Upper lobe of right lung (tissue), 1 donor: ENCODE results near the gene DSCAM. TPM values are rescaled to one million over a fixed set of nuclear protein-coding genes. Genes with fewer than 3 reads are reported as not detected.

Experiments
- ATAC-seq: fragments of 200-7000 bp; cut with Tn5 transposase; one replicate; pipeline ENCODE4 v1.9.1; 2020; ENCODE audit warnings: mild to moderate bottlenecking, moderate library complexity
- DNase-seq: peaks from one replicate; pipeline ENCODE4 v3.0.0-alpha.2; 2020
- H3K27ac ChIP-seq: fragments of 200-600 bp; one replicate; pipeline ENCODE4 v1.8.0; 2022
- H3K27me3 ChIP-seq: fragments of 200-600 bp; one replicate; pipeline ENCODE4 v1.8.0; 2022; ENCODE audit warnings: mild to moderate bottlenecking
- H3K36me3 ChIP-seq: fragments of 200-600 bp; one replicate; pipeline ENCODE4 v1.8.0; 2022
- H3K4me1 ChIP-seq: fragments of 200-600 bp; one replicate; pipeline ENCODE4 v1.8.0; 2022
- H3K4me3 ChIP-seq: fragments of 200-600 bp; one replicate; pipeline ENCODE4 v1.8.0; 2022; ENCODE audit warnings: mild to moderate bottlenecking
- H3K9me3 ChIP-seq: fragments of 200-600 bp; one replicate; pipeline ENCODE4 v1.8.0; 2022
- intact Hi-C: fragments of 100-400 bp; cut with DNase I; formaldehyde crosslinking; loops from one replicate; pipeline ENCODE4 v1.11.0; 2022
- total RNA-seq: library from RNA; stranded (reverse); fragmentation: NEBNext Ultra II Directional; extraction: Animal tissue kit (Norgen Biotek cat#: 25700); gene quantifications from one replicate; pipeline ENCODE4 v1.2.1, GENCODE V29; 2021
- TF ChIP-seq, protein P1 (sequence below): fragments of 200-600 bp; IDR thresholded peaks from one replicate; pipeline ENCODE4 v1.8.0; 2022; ENCODE audit warnings: antibody characterized with exemption
- donor health status: DM: no; HTN: yes; CAD: no; lungs with severe emphysema.

DSCAM gene
- total RNA-seq, 1 donor from 2014 or later = not detected

DNA sequence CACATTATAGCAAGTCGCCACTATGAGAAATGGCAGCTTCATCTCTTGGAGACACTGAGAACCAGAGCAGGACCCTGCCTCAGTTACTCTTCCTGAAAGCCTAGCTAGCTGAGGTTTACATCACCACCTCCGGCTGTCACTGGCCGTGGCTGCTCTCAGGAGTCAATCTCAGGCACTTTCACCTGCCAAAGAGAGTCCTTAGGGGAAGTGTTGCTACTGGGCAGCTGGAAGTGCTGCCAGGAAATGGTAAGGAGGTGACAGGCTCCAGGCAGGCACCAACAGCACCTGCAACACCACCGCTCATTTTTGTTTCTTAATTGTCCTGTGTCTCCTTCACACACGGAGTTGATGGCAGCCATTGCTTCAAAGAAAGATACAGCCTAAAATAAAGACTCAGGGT lies 92.5 kb downstream of the DSCAM start:
- ATAC-seq (peak; percentile 81), DNase-seq (no peak)
- Histone ChIP-seq H3K27me3 (no peaks in the 10 kb centered on the region), H3K36me3 (no peaks in the 10 kb centered on the region), H3K4me3 (no peak overlapping the region), H3K4me1 (no peaks in the 10 kb centered on the region), H3K27ac (no peak overlapping the region), H3K9me3 (no peaks in the 10 kb centered on the region)
- intact Hi-C loops = no loop called here
- TF ChIP-seq, protein P1, sequence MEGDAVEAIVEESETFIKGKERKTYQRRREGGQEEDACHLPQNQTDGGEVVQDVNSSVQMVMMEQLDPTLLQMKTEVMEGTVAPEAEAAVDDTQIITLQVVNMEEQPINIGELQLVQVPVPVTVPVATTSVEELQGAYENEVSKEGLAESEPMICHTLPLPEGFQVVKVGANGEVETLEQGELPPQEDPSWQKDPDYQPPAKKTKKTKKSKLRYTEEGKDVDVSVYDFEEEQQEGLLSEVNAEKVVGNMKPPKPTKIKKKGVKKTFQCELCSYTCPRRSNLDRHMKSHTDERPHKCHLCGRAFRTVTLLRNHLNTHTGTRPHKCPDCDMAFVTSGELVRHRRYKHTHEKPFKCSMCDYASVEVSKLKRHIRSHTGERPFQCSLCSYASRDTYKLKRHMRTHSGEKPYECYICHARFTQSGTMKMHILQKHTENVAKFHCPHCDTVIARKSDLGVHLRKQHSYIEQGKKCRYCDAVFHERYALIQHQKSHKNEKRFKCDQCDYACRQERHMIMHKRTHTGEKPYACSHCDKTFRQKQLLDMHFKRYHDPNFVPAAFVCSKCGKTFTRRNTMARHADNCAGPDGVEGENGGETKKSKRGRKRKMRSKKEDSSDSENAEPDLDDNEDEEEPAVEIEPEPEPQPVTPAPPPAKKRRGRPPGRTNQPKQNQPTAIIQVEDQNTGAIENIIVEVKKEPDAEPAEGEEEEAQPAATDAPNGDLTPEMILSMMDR = no peak

DNA sequence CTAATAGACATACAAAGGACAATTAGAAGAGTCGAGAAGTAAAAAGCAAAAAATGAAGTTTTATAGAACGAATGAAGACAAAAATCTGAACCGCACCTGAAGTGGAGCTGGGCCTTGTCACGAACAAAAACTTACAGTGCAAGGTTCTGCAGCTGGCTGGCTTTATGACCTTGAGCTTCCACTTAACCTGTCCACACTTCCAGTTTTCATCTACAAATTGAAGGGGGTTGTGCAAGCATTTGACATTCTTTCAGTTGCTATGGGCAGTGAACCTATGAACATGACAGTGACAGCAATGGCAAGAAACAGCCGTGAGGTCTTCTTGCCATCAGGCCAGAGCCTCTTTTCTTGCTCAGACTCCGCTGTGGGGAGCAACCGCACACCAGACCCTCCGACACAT lies 93.2 kb downstream of the DSCAM start:
- no peak overlapping the region for H3K4me3 ChIP-seq
- DNase-seq (no peak), ATAC-seq (no peak)
- no peaks in the 10 kb centered on the region for H3K36me3 ChIP-seq
- H3K27ac ChIP-seq = no peak overlapping the region
- H3K9me3 ChIP-seq = no peaks in the 10 kb centered on the region
- TF ChIP-seq, protein P1 = no peak
- no peaks in the 10 kb centered on the region for H3K27me3 ChIP-seq
- intact Hi-C loops = no loop called here
- H3K4me1 ChIP-seq = no peaks in the 10 kb centered on the region

DNA sequence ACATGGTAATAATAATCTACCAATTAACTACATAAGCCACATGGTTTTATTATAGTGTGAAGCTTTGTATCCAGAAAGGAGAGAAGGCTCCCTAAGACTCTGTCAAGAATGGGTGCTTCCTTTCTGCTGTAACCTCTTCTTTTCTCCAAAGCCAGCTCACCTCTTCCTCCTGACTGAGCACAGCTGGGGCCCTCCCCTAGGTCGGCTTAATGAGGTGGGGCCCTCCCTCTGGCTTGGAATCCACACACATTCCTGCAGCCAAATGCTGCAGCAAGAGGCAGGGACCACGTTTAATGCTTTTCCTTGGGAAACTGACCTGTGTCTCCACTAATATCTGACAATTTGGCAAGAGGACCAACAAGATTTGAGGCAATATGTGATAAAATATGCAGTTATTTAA lies 94.8 kb downstream of the DSCAM start:
- H3K4me1 ChIP-seq = no peaks in the 10 kb centered on the region
- H3K4me3 ChIP-seq = no peak overlapping the region
- DNase-seq = no peak
- TF ChIP-seq, protein P1 = no peak
- no peaks in the 10 kb centered on the region for H3K9me3 ChIP-seq
- ATAC-seq = no peak
- intact Hi-C loops = no loop called here
- H3K27me3 ChIP-seq = no peaks in the 10 kb centered on the region
- H3K36me3 ChIP-seq = no peaks in the 10 kb centered on the region
- no peak overlapping the region for H3K27ac ChIP-seq

DNA sequence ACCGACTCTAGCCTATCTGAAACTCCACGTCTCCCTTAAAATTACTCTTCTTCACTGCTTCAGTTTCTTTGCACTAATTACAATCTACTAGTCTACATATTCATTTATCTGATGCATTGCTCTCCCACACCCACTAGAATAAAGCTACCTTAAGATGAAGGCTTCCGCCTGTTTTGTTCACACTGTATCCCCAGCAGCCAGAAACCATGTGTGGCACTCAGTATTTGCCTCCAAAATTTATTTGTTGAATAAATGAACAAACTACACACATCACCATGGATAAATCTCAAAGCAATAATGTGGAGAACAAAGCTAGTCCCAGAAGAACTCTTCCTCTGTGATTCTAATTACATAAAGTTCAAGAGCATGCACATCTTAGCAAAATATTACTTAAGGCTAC lies 95.7 kb downstream of the DSCAM start:
- H3K27me3 ChIP-seq = no peaks in the 10 kb centered on the region
- no peak for ATAC-seq
- DNase-seq = no peak
- TF ChIP-seq, protein P1 = no peak
- no peaks in the 10 kb centered on the region for H3K36me3 ChIP-seq
- H3K27ac ChIP-seq = no peak overlapping the region
- no peak overlapping the region for H3K4me3 ChIP-seq
- no peaks in the 10 kb centered on the region for H3K4me1 ChIP-seq
- no peaks in the 10 kb centered on the region for H3K9me3 ChIP-seq
- intact Hi-C loops = no loop called here

DNA sequence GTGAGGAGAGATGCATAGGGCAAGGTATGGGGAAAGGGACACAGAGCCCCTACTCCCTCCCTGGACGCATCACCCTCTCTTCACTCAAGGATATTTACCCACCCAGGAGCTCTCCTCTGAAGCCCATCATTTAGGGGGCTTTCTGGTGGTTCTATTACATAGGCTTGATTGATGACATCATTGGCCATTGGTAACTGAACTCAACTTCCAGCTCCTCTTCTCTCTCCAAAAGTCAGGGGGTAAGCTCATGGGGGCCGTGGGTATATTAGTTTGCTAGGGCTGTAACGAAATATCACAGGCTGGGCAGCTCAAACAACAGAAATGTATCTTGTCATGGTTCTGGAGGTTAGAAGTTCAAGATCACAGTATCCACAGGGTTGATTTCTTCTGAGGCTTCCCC lies 110.8 kb downstream of the DSCAM start:
- H3K4me3 ChIP-seq = no peak overlapping the region
- H3K9me3 ChIP-seq = no peaks in the 10 kb centered on the region
- no peaks in the 10 kb centered on the region for H3K27me3 ChIP-seq
- no peaks in the 10 kb centered on the region for H3K4me1 ChIP-seq
- H3K36me3 ChIP-seq = no peaks in the 10 kb centered on the region
- no peak for DNase-seq
- intact Hi-C loops = no loop called here
- no peak for ATAC-seq
- no peak overlapping the region for H3K27ac ChIP-seq
- TF ChIP-seq, protein P1 = no peak

DNA sequence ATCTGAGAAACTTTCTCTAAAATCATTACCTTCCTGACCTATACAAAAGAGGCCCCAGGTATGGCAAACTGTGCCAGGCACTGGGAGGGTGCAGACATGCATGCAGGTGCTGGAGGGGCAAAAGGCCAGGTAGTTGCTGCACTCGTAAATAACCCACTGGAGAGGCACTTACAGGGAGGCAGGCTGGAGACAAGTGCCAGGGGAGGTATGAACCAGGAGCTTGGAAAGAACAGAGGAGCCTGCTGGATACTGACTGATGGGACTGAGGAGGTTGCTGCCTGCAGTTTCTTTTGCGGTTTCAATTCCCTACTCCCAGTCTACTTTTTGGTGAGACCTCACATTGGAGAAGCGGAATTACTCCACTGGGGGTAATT lies 113.9 kb downstream of the DSCAM start:
- no peaks in the 10 kb centered on the region for H3K36me3 ChIP-seq
- no peaks in the 10 kb centered on the region for H3K27me3 ChIP-seq
- H3K27ac ChIP-seq = no peak overlapping the region
- no peak for DNase-seq
- no peaks in the 10 kb centered on the region for H3K4me1 ChIP-seq
- no peak overlapping the region for H3K4me3 ChIP-seq
- intact Hi-C loops = no loop called here
- H3K9me3 ChIP-seq = no peaks in the 10 kb centered on the region
- peak; percentile 73 for ATAC-seq
- TF ChIP-seq, protein P1 = no peak
